HG03439 (cell line): ENCODE measurements around the gene FUT3.
"Not testable (repeated sequence)": the region's sequence is repeated elsewhere in the genome, so short reads cannot be mapped to it uniquely, and the experiment has no call there.

Experiments
- ATAC-seq: cut with Tn5 transposase; IDR thresholded peaks from one replicate; pipeline ENCODE4 v1.9.1; 2021; ENCODE audit warnings: mild to moderate bottlenecking, moderate library complexity; ENCODE audit not compliant: unreplicated experiment

Gene FUT3

DNA sequence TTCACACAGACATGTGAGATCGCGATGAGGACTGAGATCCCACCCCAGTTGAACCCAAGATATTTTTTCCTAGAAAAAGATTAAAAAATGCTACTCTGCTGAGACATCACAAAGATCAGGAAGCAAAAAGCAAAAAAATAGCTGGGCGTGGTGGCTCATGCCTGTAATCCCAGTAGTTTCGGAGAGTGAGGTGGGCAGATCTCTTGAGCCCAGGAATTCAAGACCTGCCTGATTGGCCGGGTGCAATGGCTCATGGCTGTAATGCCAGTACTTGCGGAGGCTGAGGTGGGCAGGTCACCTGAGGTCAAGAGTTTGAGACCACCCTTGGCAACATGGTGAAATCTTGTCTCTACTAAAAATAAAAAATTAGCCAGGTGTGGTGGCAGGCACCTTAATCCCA is 1.1 kb downstream of the FUT3 start:
- no peak for ATAC-seq

DNA sequence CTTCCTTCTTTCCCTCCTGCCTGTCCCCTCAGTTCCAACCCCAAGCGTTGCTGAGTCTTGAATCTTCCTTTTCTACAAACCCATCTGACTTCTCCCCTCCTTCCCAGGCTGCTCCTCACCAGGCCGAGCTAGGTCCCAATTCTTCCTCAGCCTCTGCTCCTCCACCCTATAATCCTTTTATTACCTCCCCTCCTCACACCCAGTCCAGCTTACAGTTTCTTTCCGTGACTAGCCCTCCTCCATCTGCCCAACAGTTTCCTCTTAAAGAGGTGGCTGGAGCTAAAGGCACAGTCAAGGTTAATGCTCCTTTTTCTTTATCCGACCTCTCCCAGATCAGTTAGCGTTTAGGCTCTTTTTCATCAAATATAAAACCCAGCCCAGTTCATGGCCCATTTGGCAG is 2.6 kb downstream of the FUT3 start:
- not testable (repeated sequence) for ATAC-seq

DNA sequence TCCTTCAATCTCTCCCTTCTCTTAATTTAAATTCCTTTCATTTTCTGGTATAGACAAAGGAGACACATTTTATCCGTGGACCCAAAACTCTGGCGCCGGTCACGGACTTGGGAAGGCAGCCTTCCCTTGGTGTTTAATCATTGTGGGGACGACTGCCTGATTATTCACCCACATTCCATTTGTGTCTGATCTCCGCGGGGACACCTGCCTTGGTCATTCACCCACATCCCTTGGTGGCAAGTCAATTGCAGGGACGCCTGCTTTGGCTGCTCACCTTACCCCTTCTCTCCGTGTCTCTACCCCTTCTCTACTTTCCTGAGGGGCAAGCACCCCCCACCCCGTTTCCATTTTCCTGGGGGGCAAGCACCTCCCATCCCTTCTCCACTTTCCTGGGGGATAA is 3.4 kb downstream of the FUT3 start:
- ATAC-seq = not testable (repeated sequence)

DNA sequence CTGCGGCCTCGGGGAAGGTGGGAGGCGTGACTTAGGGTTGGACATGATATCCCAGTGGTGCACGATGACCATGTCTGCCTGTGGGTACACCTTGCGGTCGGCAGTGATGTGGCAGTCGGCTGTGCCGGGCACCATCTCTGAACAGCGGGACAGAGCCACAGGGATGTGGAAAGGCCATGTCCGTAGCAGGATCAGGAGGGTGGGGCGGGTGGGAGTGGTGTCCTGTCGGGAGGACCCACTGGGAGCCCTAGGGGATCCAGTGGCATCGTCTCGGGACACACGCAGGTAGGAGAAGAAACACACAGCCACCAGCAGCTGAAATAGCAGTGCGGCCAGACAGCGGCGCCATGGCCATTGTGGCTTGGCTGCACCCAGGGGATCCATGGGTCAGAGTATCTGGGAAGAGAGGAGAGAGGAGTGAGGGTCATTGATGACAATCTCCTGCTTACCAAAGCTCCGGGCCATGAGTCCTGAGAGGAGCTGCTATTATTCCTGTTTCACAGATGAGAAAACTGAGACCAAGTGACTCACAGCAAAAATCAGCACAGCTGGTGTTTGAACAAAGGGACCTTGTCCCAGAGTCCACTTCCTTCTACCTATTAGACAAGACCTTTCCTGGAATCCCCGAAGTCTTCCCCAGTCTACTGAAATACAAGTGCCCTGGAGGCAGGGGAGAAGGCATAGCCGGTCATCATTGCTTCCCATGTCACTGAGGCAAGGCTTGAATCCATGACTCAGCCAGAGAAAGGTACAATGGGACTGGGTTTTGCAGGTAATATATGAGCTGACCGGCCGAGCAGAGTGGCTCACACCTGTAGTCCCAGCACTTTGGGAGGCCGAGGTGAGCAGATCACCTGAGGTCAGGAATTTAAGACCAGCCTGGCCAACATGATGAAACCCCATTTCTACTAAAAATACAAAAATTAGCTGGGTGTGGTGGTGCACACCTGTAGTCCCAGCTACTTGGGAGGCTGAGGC is 6.5 kb downstream of the FUT3 start:
- ATAC-seq = no peak

DNA sequence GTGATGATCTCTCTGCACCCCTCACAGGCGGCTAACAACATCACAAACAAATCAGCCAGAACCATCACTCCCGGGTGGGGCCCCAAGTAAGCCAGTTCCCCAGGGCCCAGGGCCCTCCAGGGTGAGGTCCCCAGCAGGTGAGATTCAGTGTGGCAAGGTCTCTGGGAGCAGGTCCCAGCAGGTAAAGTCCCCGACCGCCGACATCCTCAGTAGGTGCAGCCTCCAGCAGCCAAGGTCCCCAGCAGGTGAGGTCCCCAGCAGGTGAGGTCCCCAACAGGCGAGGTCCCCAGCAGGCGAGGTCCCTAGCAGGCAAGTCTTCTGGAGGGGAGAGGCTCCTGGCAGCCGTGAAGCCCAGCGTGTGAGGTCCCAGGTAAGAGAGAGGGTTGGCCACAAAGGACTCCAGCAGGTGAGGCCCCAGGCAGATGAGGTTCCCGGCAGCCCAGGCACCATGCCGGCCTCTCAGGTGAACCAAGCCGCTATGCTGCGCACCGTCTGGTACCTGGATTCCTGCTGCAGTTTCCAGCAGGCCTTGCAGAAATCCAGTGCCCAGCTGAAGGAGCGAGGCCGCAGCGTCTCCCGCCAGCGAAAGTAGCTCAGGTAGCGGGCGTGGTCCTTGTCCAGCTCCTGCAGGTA is 7.8 kb downstream of the FUT3 start:
- ATAC-seq = no peak

DNA sequence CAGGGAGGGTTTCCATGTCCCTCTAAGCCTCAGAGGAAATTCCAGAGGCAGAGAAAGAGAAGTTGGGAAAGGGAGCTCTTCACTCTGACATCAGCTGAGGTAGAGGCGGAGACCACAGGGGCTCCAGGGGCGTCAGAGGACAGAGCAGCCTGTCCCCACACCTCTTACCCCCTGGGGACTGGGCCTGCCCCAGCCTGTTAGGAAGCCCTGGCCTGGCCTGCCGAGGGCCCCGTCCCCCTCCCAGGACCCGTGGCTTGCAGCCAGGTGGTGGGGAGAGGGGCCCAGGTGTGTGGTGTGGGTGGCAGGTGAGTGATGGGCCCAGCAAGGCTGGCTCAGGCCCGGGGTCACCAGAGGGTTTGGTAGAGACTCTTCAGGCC is 9.5 kb downstream of the FUT3 start:
- not testable (repeated sequence) for ATAC-seq

DNA sequence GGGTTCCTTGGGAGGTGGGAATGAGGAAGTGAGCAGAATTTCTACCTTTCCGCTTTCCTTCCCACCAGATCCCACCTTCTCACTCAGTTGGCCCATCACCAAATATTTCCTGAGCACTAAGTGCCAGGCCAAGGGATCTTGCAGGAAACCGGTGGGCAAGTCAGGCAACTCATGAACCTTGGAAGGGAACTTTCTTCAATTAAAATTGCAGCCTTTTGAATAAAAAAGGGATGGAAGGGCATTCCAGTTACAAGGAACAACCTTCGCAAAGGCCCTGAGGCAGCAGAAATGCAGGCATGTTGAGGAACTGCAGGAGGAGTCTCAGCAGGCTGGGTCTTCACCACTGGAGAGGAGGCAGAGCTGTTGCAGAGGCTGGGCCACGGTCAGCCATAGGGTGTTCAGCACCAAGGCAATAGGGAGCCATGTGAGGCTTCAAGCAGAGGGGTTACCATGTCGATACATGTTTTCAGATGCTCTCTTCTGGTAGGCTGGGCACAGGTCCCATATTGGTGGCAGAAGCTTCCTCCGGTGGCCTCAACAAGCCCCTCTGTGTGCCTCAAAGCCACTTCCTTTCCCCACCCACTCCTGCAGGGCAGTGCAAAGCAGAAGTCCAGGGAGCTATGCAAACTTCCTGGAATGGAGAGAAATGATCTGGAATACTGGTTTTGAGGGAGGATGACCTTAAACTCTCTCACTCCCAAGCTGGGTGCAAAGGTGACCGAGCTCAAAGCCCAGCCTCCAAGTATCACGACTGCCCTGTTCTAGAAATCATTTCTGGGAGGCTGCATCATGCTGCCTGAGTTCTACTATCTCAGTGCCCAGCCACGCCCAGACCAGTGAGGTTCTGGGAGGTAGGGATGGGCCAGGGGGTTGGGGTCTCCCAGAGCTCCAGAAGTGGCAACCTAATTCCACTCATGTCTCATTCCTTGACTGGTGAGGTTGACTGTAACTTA is 11.9 kb downstream of the FUT3 start, which contains the start of gene FUT6:
Gene FUT6 (minus strand): TSS at position 638 of the 953 bp plus-strand sequence. CDS start 7,135 bp downstream, outside the sequence.
- ATAC-seq = no peak

DNA sequence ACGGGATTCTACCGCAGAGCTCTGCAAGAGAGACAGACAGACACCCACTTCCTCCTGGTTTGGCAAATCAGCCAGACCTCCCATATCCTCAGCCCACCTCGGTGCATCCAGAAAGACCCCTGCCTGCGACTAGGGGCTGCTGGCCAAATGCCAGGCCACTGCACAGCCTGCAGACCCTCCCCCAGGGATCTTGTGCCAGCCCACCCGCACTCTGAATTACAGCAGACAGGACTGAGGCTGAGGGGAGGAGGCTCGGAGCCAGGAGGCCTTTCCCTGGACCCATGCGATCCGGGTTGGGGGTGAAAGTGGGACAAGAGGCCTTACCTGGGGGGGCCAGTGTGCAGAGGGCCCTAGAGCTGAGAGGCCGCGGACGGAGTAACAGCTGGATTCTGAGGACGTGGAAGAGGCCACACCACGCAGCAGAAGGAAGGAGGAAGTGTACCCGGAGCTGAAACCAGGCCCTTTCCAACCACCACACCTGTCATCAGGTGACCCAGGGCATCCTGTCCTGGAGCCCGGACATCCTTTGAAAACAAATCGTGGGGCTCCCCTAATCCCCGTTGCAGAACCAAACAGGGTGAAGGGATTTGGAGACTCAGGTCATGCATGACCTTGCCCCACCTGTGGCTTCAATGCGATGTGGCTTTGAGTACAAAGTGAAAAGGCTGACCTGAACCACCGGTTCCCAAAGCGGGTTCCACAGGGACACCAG is 12.7 kb downstream of the FUT3 start:
- no peak for ATAC-seq

DNA sequence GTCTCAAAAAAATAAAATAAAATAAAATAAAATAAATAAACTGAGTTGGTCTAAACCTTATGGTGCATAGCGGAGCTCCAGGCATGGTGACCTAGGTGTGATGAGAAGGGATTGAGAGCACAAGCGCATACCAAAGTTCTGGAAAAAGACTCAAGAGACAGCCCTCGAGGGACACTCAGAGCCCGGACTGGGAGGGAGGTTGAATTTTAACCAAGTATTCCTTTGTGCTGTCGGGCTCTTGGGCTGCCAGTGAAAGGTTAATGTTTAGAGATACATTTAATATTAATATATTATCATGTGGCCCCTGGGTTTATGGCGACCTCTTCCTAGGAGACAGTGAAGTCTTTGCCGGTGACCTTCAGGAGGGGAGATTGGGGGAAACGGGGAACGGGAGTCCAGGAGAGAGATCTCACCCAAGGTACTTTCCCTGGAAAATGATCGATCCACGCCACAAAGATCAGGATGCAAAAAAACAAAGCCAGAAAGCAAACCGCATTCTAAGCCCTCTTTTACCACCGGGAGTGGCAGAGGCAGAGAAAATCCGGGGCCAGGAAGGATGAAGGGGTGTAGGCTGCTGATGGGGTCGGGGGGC is 13.4 kb downstream of the FUT3 start:
- no peak for ATAC-seq

DNA sequence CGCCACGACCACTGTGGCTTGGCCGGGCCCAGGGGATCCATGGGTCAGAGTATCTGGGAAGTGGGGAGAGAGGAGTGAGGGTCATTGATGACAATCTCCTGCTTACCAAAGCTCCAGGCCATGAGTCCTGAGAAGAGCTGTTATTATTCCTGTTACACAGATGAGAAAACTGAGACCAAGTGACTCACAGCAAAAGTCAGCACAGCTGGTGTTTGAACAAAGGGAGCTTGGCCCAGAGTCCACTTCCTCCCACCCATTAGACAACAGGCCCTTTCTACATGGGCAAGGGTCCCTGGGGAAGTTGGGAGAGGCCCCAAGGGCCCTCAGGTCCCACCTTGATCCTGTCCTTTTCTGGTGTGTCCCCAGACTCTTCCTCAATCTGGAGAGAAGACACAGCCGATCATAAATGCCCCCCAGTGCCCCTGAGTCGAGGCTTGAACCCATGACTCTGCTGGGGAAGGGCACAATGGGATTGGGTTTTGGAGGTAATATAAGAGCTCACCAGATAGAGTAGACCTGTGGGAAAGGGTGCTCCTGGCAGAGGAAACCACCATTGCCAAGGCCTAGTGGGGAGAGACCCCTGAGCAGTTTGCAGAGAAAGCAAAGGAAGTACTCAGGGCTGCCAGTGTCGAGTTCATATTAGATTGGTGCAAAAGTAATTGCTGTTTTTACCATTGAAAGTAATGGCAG is 18.6 kb downstream of the FUT3 start:
- no peak for ATAC-seq

DNA sequence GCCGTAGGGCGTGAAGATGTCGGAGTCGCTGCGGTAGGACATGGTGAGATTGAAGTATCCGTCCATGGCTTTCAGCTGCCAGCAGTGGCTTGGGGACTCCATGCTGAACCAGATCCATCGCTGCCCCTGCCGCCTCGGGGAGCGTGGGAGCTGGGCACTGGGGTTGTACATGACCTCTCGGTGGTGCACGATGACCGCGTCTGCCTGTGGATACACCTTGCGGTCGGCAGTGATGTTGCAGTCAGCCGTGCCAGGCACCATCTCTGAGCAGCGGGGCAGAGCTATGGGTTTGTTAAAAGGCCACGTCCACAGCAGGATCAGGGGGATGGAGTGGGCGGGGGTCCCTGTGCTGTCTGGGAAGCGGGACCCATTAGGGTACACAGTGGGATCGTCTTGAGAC is 19.2 kb downstream of the FUT3 start:
- ATAC-seq = no peak

DNA sequence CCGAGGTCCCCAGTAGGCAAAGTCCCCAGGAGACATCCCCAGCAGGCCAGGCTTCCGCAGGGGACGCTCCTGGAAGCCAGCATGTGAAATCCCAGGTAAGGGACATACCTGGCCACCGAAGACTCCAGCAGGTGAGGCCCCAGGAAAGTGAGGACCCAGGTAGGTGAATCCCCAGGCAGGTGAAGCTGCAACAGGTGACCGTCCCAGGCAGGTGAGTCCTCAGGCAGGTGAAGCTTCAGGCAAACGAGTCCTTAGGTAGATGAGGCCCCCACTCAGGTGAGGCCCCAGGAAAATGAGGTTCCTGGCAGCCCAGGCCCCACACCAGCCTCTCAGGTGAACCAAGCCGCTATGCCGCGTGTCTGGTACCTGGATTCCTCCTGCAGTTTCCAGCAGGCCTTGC is 20.1 kb downstream of the FUT3 start:
- ATAC-seq = no peak

DNA sequence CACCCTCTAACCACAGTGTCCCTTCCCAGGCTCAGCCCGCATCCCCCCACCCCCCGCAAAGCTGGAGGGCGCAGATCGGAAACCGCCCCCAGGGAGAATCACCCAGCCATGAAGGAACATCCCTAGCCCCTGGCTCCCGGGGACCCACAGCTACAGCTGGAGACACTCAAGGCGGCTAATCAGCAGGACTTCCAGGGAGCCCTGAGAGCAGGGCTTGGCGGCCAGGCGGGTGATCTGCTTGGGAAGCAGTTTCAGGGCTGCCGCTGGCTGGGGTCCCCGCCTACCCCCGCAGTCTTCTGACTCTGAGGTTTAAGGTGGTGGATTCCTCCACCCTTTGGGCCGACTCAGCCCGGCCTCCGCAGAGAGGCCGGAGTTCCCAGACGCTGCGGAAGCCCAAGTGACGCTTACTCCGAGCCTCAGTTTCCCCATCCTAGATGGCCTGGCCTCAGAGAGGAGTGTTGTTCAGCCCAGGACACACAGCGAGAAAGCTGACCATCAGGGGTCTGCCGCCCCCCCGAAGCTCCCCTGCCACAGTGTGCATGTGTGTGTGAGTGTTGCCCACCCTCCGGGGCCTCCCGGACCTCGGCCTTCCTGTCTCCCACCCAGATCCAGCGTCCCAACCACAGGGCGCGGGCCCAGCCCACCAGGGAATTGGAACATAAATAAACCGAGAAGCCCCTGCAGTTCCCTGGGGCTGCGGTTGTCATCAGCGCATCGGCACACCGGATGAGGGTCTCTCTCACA is 21.5 kb downstream of the FUT3 start:
- ATAC-seq = no peak

DNA sequence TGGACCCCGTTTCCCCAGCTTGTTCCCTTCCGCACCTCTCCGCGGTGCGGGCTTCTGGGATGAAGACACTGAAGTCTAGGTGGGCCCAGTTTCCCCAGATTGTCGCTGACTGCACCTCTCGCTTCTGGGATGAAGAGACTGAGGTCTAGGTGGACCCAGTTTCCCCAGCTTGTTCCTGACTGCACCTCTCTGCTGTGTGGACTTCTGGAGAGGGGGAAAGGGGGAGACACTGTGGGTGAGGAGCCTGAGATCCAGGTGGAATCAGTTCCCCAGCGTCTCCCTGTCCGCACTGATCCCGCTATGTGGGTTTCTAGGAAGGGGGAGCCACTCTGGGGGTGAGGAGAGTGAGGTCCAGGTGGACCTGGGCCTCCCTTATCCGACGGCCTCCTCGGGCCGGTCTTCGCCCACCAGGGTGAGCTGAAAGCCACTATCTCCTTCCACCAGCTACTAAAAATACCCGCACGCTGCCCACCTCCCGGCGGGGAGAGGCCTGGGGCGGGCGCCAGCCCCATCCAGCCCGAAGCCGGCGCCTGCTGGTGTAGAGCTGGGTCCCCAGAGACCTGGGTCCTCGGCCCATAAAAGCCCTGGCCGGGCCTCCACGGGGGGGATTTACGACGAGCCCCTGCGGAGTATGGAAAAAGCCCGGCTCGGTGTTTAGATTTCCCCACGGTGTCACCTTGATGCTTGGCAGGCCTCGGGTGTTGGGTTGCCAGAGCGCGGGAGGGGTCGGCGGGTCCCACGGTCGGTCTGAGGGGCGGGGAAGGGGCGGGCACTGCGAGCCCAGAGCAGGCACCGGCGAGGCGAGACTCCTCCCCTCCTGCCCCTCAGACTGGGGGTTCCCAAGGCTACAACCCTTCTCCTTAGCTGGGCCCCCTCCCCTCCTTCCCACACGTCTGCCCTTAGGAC is 22.3 kb downstream of the FUT3 start:
- no peak for ATAC-seq

DNA sequence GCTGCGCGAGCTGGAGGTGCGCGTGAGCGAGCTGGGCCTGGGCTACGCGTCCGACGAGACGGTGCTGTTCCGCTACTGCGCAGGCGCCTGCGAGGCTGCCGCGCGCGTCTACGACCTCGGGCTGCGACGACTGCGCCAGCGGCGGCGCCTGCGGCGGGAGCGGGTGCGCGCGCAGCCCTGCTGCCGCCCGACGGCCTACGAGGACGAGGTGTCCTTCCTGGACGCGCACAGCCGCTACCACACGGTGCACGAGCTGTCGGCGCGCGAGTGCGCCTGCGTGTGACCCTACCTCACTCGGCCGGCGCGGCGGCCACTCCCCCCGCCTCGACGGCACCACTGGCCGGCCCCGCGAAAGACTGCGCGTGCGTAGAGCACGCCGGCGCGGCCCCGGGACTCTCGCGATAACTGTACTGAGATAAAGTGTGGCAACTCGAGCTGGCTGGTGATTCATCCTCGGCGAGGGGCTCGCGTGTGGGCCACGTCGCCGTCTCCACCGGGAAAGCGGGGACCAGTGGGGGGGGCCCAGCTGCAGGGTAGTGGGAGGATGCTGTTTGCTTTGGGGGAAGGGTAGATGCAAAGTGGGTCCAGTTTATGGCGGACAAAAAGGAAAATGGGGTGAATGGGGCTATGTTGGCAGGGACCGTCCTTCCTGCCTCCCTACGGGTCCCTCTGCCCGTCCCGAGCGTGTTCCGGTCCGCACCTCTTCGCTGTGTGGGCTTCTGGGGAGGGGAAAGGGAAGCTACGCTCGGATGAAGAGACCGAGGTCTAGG is 23.2 kb downstream of the FUT3 start:
- peak; percentile 77 for ATAC-seq

DNA sequence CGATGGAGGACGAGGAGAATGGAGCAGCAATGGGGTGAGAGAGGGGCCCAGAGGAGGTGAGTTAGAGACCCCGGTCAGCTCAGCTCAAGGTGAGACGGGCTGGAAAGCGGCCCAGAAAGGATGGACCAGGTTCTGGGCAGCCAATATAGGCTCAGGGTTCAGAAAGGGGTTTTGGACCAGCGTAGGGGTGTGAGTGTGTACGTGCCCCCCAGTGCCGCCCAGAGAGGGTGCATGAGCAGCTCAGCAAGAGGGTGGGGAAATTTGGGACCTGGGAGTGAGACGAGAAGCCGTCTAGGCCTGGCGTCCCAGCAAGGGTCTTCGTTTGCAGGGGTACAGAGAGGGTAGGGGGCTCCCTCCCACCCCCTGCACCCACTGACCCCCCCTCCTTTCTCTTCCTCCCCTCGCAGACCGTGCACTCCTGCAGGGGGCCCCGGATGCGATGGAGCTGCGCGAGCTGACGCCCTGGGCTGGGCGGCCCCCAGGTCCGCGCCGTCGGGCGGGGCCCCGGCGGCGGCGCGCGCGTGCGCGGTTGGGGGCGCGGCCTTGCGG is 23.8 kb downstream of the FUT3 start:
- no peak for ATAC-seq
